Tongue (tissue), 2 donors: Measurements from ENCODE around the gene FOXL3. TPM values are rescaled to one million over a fixed set of nuclear protein-coding genes. Genes with fewer than 3 reads are reported as not detected.

Source experiments
- DNase-seq: peaks from one replicate; pipeline ENCODE4 v3.0.0-alpha.2; 2015
- total RNA-seq: library from RNA; depleted of rRNA; stranded (reverse); fragments of >200 nt; gene quantifications from one replicate; pipeline ENCODE4 v1.2.3, GENCODE V29; 2014

Gene FOXL3
- total RNA-seq, 1 donor from 2014 or later = not detected

GRCh38 chr7:338295-339061 lies 48.5 kb downstream of the FOXL3 start:
- DNase-seq = no peak

GRCh38 chr7:339062-339342 lies 49.0 kb downstream of the FOXL3 start:
- DNase-seq = no peak

- no peak for DNase-seq
Measured at GRCh38 chr7:339696-340095, 49.7 kb downstream of the FOXL3 start.

- no peak for DNase-seq
Measured at GRCh38 chr7:340200-340937, 50.4 kb downstream of the FOXL3 start.

Other genes starting within 250 kb of the FOXL3 start
- 29.7 TPM for gene FAM20C, start 97.6 kb upstream of the FOXL3 start, total RNA-seq
- gene PDGFA, start 229.7 kb downstream of the FOXL3 start, total RNA-seq = 50.6 TPM